H1 (cell line): ENCODE results near the gene GATD1. TPM values are rescaled to one million over a fixed set of nuclear protein-coding genes. Genes with fewer than 3 reads are reported as not detected.

Source experiments
- CTCF ChIA-PET: fragments of 300-600 bp; sonication (Branson Sonifier 250); formaldehyde crosslinking; loops from one replicate; lab custom pipeline; 2021; ENCODE audit not compliant: partially characterized antibody; lab: Charles Lee
- POLR2A ChIA-PET: fragments of 300-600 bp; sonication (Branson Sonifier 250); formaldehyde crosslinking; loops from one replicate; lab custom pipeline; 2021; ENCODE audit warnings: inconsistent platforms; ENCODE audit not compliant: partially characterized antibody; lab: Charles Lee
- DNase-seq, 2 experiments: peaks; one replicate each; pipeline versions ENCODE4 v3.0.0 to v3.0.0-alpha.2; 2010 to 2022; ENCODE audit warnings: low spot score in 2 of 2, low read depth in 1 of 2, mixed read lengths in 1 of 2
- FAIRE-seq: peaks from 2 replicates; lab custom pipeline; 2011; peaks lifted over from hg19 to GRCh38; lab: Jason Lieb, UNC
- H2AFZ ChIP-seq: 2 replicates; pipeline ENCODE4 v1.8.1; 2012; ENCODE audit warnings: low read length, inconsistent platforms
- H2AK5ac ChIP-seq: 2 replicates; pipeline ENCODE4 v1.6.1; 2013; ENCODE audit warnings: low read depth, low read length
- H2BK120ac ChIP-seq: replicated peaks from 2 replicates; pipeline ENCODE3; 2013; ENCODE audit warnings: low read depth, low read length, inconsistent platforms
- H2BK12ac ChIP-seq: 2 replicates; pipeline ENCODE4 v1.6.1; 2013; ENCODE audit warnings: low read depth, low read length
- H2BK15ac ChIP-seq: 2 replicates; pipeline ENCODE4 v1.6.1; 2013; ENCODE audit warnings: low read length
- H2BK20ac ChIP-seq: 2 replicates; pipeline ENCODE4 v1.6.1; 2013; ENCODE audit warnings: low read length
- H2BK5ac ChIP-seq: 2 replicates; pipeline ENCODE4 v1.6.1; 2013; ENCODE audit warnings: low read depth, low read length
- H3K14ac ChIP-seq: 2 replicates; pipeline ENCODE4 v1.6.1; 2013; ENCODE audit warnings: inconsistent platforms; ENCODE audit not compliant: insufficient read length
- H3K18ac ChIP-seq: 2 replicates; pipeline ENCODE4 v1.6.1; 2013; ENCODE audit warnings: low read length; ENCODE audit errors: extremely low read depth
- H3K23ac ChIP-seq: 2 replicates; pipeline ENCODE4 v1.6.1; 2013; ENCODE audit warnings: inconsistent platforms; ENCODE audit not compliant: insufficient read length
- H3K23me2 ChIP-seq: 2 replicates; pipeline ENCODE4 v1.6.1; 2013; ENCODE audit warnings: low read depth, low read length
- H3K27ac ChIP-seq: 2 replicates; pipeline ENCODE4 v1.6.1; 2011; ENCODE audit warnings: low read depth, low read length, inconsistent platforms
- H3K27me3 ChIP-seq, 4 experiments: replicated peaks in 1 of 4; 1 replicate in 1 of 4; 2 replicates in 3 of 4; pipeline versions ENCODE4 v1.6.1 to v1.8.1; 2011 to 2013; ENCODE audit warnings: low read length in 3 of 4, mild to moderate bottlenecking in 3 of 4, inconsistent platforms in 2 of 4, mixed read lengths in 2 of 4, moderate library complexity in 1 of 4; ENCODE audit not compliant: control insufficient read depth in 3 of 4, insufficient read depth in 3 of 4; ENCODE audit errors: extremely low read depth in 1 of 4
- H3K36me3 ChIP-seq, 4 experiments: 2 replicates each; pipeline versions ENCODE4 v1.6.1 to v1.8.1; 2011 to 2013; ENCODE audit warnings: mild to moderate bottlenecking in 4 of 4, low read length in 3 of 4, moderate library complexity in 2 of 4, control low read depth in 1 of 4, inconsistent platforms in 1 of 4; ENCODE audit not compliant: insufficient read depth in 4 of 4, control insufficient read depth in 2 of 4
- H3K4ac ChIP-seq: replicated peaks from 2 replicates; pipeline ENCODE3; 2013; ENCODE audit warnings: low read length, low read depth, mixed read lengths, inconsistent platforms; ENCODE audit not compliant: insufficient read length
- H3K4me1 ChIP-seq, 4 experiments: replicated peaks in 1 of 4; 1 replicate in 1 of 4; 2 replicates in 3 of 4; pipeline versions ENCODE4 v1.6.1 to v1.8.1; 2011 to 2013; ENCODE audit warnings: low read length in 3 of 4, inconsistent platforms in 2 of 4, mixed read lengths in 1 of 4; ENCODE audit not compliant: insufficient read depth in 4 of 4, control insufficient read depth in 3 of 4
- H3K4me2 ChIP-seq, 2 experiments: 2 replicates each; pipeline versions ENCODE4 v1.6.1 to v1.8.1; 2011 to 2013; ENCODE audit warnings: low read depth in 2 of 2, low read length in 2 of 2, control low read depth in 1 of 2, inconsistent platforms in 1 of 2, mild to moderate bottlenecking in 1 of 2; ENCODE audit not compliant: insufficient read depth in 1 of 2
- H3K4me3 ChIP-seq, 4 experiments: fragments of 200-600, 300-600 bp in 1 of 4; sonication (generic), shearing (Covaris generic), sonication (Bioruptor Twin) in 1 of 4; 2 replicates each; pipeline versions ENCODE4 v1.5.1 to v1.8.1; 2011 to 2016; ENCODE audit warnings: low read length in 4 of 4, low read depth in 3 of 4, control low read depth in 2 of 4, inconsistent platforms in 2 of 4, mild to moderate bottlenecking in 2 of 4, mixed read lengths in 1 of 4, moderate library complexity in 1 of 4; ENCODE audit not compliant: insufficient read depth in 2 of 4; ENCODE audit errors: extremely low read depth in 1 of 4
- H3K56ac ChIP-seq: replicated peaks from 2 replicates; pipeline ENCODE3; 2013; ENCODE audit warnings: low read depth, mild to moderate bottlenecking, mixed read lengths, low read length, inconsistent platforms; ENCODE audit not compliant: insufficient read length
- H3K79me1 ChIP-seq: 2 replicates; pipeline ENCODE4 v1.6.1; 2013; ENCODE audit warnings: low read depth, low read length, control low read depth
- H3K79me2 ChIP-seq, 2 experiments: 2 replicates each; pipeline versions ENCODE4 v1.6.1 to v1.8.1; 2012 to 2013; ENCODE audit warnings: low read length in 2 of 2, mild to moderate bottlenecking in 2 of 2, inconsistent platforms in 1 of 2; ENCODE audit not compliant: insufficient read depth in 2 of 2, control insufficient read depth in 1 of 2
- H3K9ac ChIP-seq, 4 experiments: replicated peaks in 1 of 4; 1 replicate in 1 of 4; 2 replicates in 3 of 4; pipeline versions ENCODE4 v1.6.1 to v1.8.1; 2011 to 2013; ENCODE audit warnings: low read depth in 3 of 4, low read length in 3 of 4, control low read depth in 2 of 4, mild to moderate bottlenecking in 2 of 4, moderate library complexity in 2 of 4, inconsistent platforms in 1 of 4; ENCODE audit errors: extremely low read depth in 1 of 4
- H3K9me3 ChIP-seq, 2 experiments: 2 replicates each; pipeline versions ENCODE4 v1.6.1 to v1.8.1; 2012 to 2013; ENCODE audit warnings: mild to moderate bottlenecking in 2 of 2, moderate library complexity in 2 of 2, control low read depth in 1 of 2, inconsistent platforms in 1 of 2, low read depth in 1 of 2, low read length in 1 of 2, mixed read lengths in 1 of 2; ENCODE audit not compliant: insufficient read depth in 2 of 2
- H4K20me1 ChIP-seq, 2 experiments: replicated peaks in 1 of 2; 2 replicates each; pipeline versions ENCODE3 to v1.8.1; 2011 to 2013; ENCODE audit warnings: inconsistent platforms in 2 of 2, low read length in 2 of 2, mild to moderate bottlenecking in 1 of 2; ENCODE audit not compliant: insufficient read depth in 2 of 2, control insufficient read depth in 1 of 2
- H4K5ac ChIP-seq: 2 replicates; pipeline ENCODE4 v1.6.1; 2013; ENCODE audit warnings: low read length, low read depth, mixed read lengths, inconsistent platforms; ENCODE audit not compliant: insufficient read length
- H4K8ac ChIP-seq: 2 replicates; pipeline ENCODE4 v1.8.0; 2013; ENCODE audit warnings: mild to moderate bottlenecking, moderate library complexity, low read length, inconsistent platforms; ENCODE audit not compliant: insufficient read depth; ENCODE audit errors: extremely low read depth
- H4K91ac ChIP-seq: replicated peaks from 2 replicates; pipeline ENCODE3; 2013; ENCODE audit warnings: low read length, mixed read lengths, inconsistent platforms; ENCODE audit not compliant: insufficient read length
- EGR1 ChIP-seq: IDR thresholded peaks from 2 replicates; pipeline ENCODE4 v1.6.1; 2011; ENCODE audit warnings: low read depth, low read length, borderline replicate concordance
- HDAC2 ChIP-seq, 2 experiments: fragments of 300-600 bp in 1 of 2; sonication (generic) in 1 of 2; IDR thresholded peaks; 2 replicates each; pipeline ENCODE4 v1.6.1; 2011 to 2012; ENCODE audit warnings: low read depth in 2 of 2, low read length in 2 of 2, mild to moderate bottlenecking in 2 of 2, moderate library complexity in 2 of 2, borderline replicate concordance in 1 of 2, inconsistent platforms in 1 of 2
- SP4 ChIP-seq: IDR thresholded peaks from 2 replicates; pipeline ENCODE4 v1.6.1; 2012; ENCODE audit warnings: low read length, inconsistent platforms
- TAF1 ChIP-seq: IDR thresholded peaks from 2 replicates; pipeline ENCODE4 v1.6.1; 2011; ENCODE audit warnings: mild to moderate bottlenecking, low read depth, low read length
- WGBS, 2 experiments: shearing (Covaris generic) in 1 of 2; methylation state at CpG; one replicate each; pipeline versions ENCODE4 v1.1.6 to v1.1.7; 2013 to 2015; ENCODE audit warnings: low lambda C conversion rate in 2 of 2, mixed read lengths in 2 of 2, inconsistent platforms in 1 of 2, low coverage in 1 of 2, missing lambda C conversion rate in 1 of 2; ENCODE audit not compliant: insufficient replicate concordance in 2 of 2, insufficient coverage in 1 of 2, insufficient read length in 1 of 2; ENCODE audit errors: extremely low coverage in 1 of 2, missing lambda C conversion rate in 1 of 2; 5-methylcytosine and 5-hydroxymethylcytosine counted together
- polyA plus RNA-seq, 7 experiments: library from polyadenylated mRNA; depleted of rRNA in 3 of 7; stranded (reverse) in 5 of 7; unstranded in 2 of 7; fragments of >200 nt in 5 of 7; fragments of 200-250 nt in 2 of 7; gene quantifications; 1 replicate in 5 of 7; 2 replicates in 1 of 7; 4 replicates in 1 of 7; pipeline versions ENCODE4 v1.2.1 to v1.2.3, GENCODE V29; 2011 to 2013; ENCODE audit warnings: missing spikeins in 2 of 7, mixed read lengths in 2 of 7
- total RNA-seq: library from RNA; stranded (reverse); fragmentation: NEBNext Ultra II Directional; extraction: Animal tissue kit (Norgen Biotek cat#: 25700); gene quantifications from 2 replicates; pipeline ENCODE4 v1.2.1, GENCODE V29; 2021
- TF ChIP-seq, protein P1 (sequence below): IDR thresholded peaks from 2 replicates; pipeline ENCODE4 v1.6.1; 2011; ENCODE audit warnings: low read length, improper control_type of control experiment
- TF ChIP-seq, protein P2 (sequence below): IDR thresholded peaks from 2 replicates; pipeline ENCODE4 v1.6.1; 2012; ENCODE audit warnings: low read length, inconsistent platforms

Gene GATD1
- total and polyA plus RNA-seq, 2 of the 8 experiments (the other 6 are each of a cell fraction or from before 2014, with no cell fraction given): 47.5 to 54.8 TPM

DNA sequence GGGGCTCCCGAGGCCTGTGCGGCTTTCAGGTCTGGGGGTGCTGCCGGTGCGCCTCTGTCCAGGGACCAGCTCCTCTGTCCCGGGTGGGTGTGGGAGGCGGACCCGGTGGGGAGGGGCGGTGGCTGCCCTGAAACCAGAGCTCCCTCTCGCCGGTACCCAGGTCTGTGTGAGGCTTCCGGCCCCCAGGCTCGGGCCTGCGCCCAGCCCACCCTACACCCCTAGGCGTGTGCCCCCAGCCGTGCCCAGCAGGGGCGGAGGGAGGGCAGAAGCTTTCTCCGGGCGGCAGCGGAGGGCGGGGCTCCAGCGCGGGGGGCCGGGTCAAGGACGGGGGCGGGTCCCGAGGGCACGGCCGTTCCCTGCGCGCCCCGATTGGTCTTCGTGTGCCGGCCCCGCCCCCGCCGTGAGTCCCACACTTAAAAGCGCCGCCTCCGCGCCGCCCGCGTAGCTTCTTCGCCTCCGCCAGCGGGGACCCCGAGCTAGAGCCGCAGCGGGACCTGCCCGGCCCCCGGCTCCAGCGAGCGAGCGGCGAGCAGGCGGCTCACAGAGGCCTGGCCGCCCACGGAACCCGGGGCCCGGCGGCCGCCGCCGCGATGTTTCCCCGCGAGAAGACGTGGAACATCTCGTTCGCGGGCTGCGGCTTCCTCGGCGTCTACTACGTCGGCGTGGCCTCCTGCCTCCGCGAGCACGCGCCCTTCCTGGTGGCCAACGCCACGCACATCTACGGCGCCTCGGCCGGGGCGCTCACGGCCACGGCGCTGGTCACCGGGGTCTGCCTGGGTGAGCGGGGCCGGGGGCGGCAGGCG is 42.0 kb upstream of the GATD1 start:
- Histone ChIP-seq H3K4me3 (peak overlapping the region; percentile 77 to 92 (median 80)), H2BK5ac (peak overlapping the region; percentile 75; the same call in 1 of the 2 replicates), H3K27ac (peak overlapping the region; percentile 64; the same call in 1 of the 2 replicates), H3K4me1 (peaks cover 0 to 12% (median 9%) of the 10 kb centered on the region in 4 experiments; a peak in 5 of 7 replicates), H4K91ac (peak overlapping the region; percentile 46), H4K5ac (no peak overlapping the region), H3K4ac (no peak overlapping the region), H2BK120ac (no peak overlapping the region), H3K27me3 (no peaks in the 10 kb centered on the region; a peak in 2 of 7 replicates), H2BK20ac (no peak overlapping the region), H3K4me2 (peak overlapping the region; percentile 70 to 83), H4K8ac (peak overlapping the region; percentile 57), H3K36me3 (peaks cover 0 to 6% (median under 1%) of the 10 kb centered on the region in 4 experiments; a peak in 1 of 8 replicates), H3K79me2 (peaks cover 0 to 5% of the 10 kb centered on the region in 2 experiments; a peak in 1 of 4 replicates), H2BK12ac (0 out of 2 replicates have a peak overlapping the region, but pooled peaks have one; percentile 60), H3K18ac (peak overlapping the region; percentile 48), H2AK5ac (no peak overlapping the region), H3K56ac (no peak overlapping the region), H3K23ac (no peak overlapping the region), H3K9me3 (no peaks in the 10 kb centered on the region), H2AFZ (no peak overlapping the region), H4K20me1 (peaks cover 0 to 16% of the 10 kb centered on the region in 2 experiments), H2BK15ac (0 out of 2 replicates have a peak overlapping the region, but pooled peaks have one; percentile 72), H3K9ac (peak overlapping the region in 3 of 4 experiments; percentile 54 to 73 (median 67); a peak in 5 of 7 replicates), H3K14ac (no peak overlapping the region), H3K79me1 (peaks cover 8% of the 10 kb centered on the region), H3K23me2 (peaks cover 8% of the 10 kb centered on the region; the same call in 1 of the 2 replicates)
- CTCF ChIA-PET: interaction anchor here (1.0 to 2.7 kb wide), 8 partner anchors 8 to 29 kb away, joined by 3 to 10 read pairs (median 5); partner anchors contain the start of gene CD151
- no peak for FAIRE-seq
- peak in 1 of 2 experiments; percentile 95 for DNase-seq
- POLR2A ChIA-PET: interaction anchor here (0.6 to 53.0 kb wide), 19 partner anchors 8 to 428 kb away, joined by 3 to 1917 read pairs (median 4); partner anchors contain the start of genes CD151, CEND1, CRACR2B and DEAF1
- 9% methylated on average over 55 of the region's 96 CpGs; no CpG with 5 or more reads in 1 of the 2 experiments for WGBS, 2 experiments
- peak; percentile 70; the same call in 1 of the 2 replicates for TF ChIP-seq EGR1
- TF ChIP-seq, protein P1, sequence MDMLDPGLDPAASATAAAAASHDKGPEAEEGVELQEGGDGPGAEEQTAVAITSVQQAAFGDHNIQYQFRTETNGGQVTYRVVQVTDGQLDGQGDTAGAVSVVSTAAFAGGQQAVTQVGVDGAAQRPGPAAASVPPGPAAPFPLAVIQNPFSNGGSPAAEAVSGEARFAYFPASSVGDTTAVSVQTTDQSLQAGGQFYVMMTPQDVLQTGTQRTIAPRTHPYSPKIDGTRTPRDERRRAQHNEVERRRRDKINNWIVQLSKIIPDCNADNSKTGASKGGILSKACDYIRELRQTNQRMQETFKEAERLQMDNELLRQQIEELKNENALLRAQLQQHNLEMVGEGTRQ: no peak
- 0 out of 4 replicates have a peak, but pooled peaks of 1 of the 2 experiments have one; percentile 19 for TF ChIP-seq HDAC2 (IDR thresholded peaks at IDR 0.05; ENCODE audit: borderline replicate concordance in 1 of 2, low read depth in 2 of 2, low read length in 2 of 2)
- TF ChIP-seq, protein P2, sequence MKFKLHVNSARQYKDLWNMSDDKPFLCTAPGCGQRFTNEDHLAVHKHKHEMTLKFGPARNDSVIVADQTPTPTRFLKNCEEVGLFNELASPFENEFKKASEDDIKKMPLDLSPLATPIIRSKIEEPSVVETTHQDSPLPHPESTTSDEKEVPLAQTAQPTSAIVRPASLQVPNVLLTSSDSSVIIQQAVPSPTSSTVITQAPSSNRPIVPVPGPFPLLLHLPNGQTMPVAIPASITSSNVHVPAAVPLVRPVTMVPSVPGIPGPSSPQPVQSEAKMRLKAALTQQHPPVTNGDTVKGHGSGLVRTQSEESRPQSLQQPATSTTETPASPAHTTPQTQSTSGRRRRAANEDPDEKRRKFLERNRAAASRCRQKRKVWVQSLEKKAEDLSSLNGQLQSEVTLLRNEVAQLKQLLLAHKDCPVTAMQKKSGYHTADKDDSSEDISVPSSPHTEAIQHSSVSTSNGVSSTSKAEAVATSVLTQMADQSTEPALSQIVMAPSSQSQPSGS: no peak
- TF ChIP-seq SP4: peak; percentile 49; the same call in 1 of the 2 replicates
- TF ChIP-seq TAF1: peak; percentile 85
